Common myeloid progenitor, CD34-positive (primary cell): ENCODE results near the gene DHX32.

Experiments used
- CTCF ChIA-PET: fragments of 350-600 bp; sonication (Branson Sonifier 250); formaldehyde crosslinking; loops from one replicate; lab custom pipeline; 2021; ENCODE audit warnings: antibody characterized with exemption; lab: Charles Lee
- POLR2A ChIA-PET: fragments of 350-600 bp; sonication (Branson Sonifier 250); formaldehyde crosslinking; loops from one replicate; lab custom pipeline; 2021; ENCODE audit warnings: antibody characterized with exemption; lab: Charles Lee
- DNase-seq, 3 donors: peaks; one replicate each; pipeline versions ENCODE4 v3.0.0 to v3.0.0-alpha.2; 2013
- H3K27ac ChIP-seq, 2 experiments: 1 replicate in 1 of 2; 2 replicates in 1 of 2; pipeline ENCODE4 v1.7.0; 2013; ENCODE audit warnings: inconsistent platforms in 2 of 2, low read length in 2 of 2, mild to moderate bottlenecking in 2 of 2, low read depth in 1 of 2, moderate library complexity in 1 of 2; ENCODE audit not compliant: severe bottlenecking in 2 of 2, insufficient read depth in 1 of 2, poor library complexity in 1 of 2
- H3K27me3 ChIP-seq, 5 experiments: replicated peaks in 2 of 5; 1 replicate in 3 of 5; 2 replicates in 2 of 5; pipeline versions ENCODE4 v1.6.1 to v1.7.0; 2013; ENCODE audit warnings: low read length in 4 of 5, mild to moderate bottlenecking in 2 of 5, moderate library complexity in 2 of 5, inconsistent platforms in 1 of 5; ENCODE audit not compliant: insufficient read depth in 5 of 5, control insufficient read depth in 4 of 5
- H3K36me3 ChIP-seq, 4 experiments: 1 replicate in 2 of 4; 2 replicates in 2 of 4; pipeline versions ENCODE4 v1.6.1 to v1.7.0; 2013; ENCODE audit warnings: low read length in 3 of 4, control low read depth in 1 of 4, mild to moderate bottlenecking in 1 of 4; ENCODE audit not compliant: control insufficient read depth in 4 of 4, insufficient read depth in 4 of 4
- H3K4me1 ChIP-seq, 4 experiments: 1 replicate in 3 of 4; 2 replicates in 1 of 4; pipeline versions ENCODE4 v1.6.1 to v1.7.1; 2013; ENCODE audit warnings: low read length in 3 of 4, mild to moderate bottlenecking in 3 of 4, control low read depth in 1 of 4, inconsistent platforms in 1 of 4, moderate library complexity in 1 of 4; ENCODE audit not compliant: control insufficient read depth in 4 of 4, insufficient read depth in 4 of 4; ENCODE audit errors: control extremely low read depth in 1 of 4
- H3K4me3 ChIP-seq, 7 experiments: 1 replicate in 4 of 7; 2 replicates in 3 of 7; pipeline versions ENCODE4 v1.5.1 to v1.7.0; 2013; ENCODE audit warnings: mild to moderate bottlenecking in 7 of 7, low read length in 6 of 7, moderate library complexity in 6 of 7, inconsistent platforms in 2 of 7, low read depth in 2 of 7, control low read depth in 1 of 7; ENCODE audit not compliant: insufficient read depth in 4 of 7, control insufficient read depth in 1 of 7; ENCODE audit errors: extremely low read depth in 1 of 7
- H3K9me3 ChIP-seq, 5 experiments: 1 replicate in 4 of 5; 2 replicates in 1 of 5; pipeline versions ENCODE4 v1.6.1 to v1.7.1; 2013; ENCODE audit warnings: low read length in 4 of 5, mild to moderate bottlenecking in 2 of 5, inconsistent platforms in 1 of 5, low read depth in 1 of 5, moderate library complexity in 1 of 5; ENCODE audit not compliant: control insufficient read depth in 4 of 5, insufficient read depth in 2 of 5; ENCODE audit errors: control extremely low read depth in 1 of 5
- WGBS: methylation state at CpG from one replicate; pipeline ENCODE4 v1.1.5; 2013; ENCODE audit not compliant: insufficient coverage; 5-methylcytosine and 5-hydroxymethylcytosine counted together

DHX32 gene

GRCh38 chr10:125848371-125848770 is 32.7 kb downstream of the DHX32 start:
- no peaks in the 10 kb centered on the region for H3K4me1 ChIP-seq
- H3K27ac ChIP-seq, result no peak overlapping the region
- H3K4me3 ChIP-seq, result no peak overlapping the region
- peaks cover 18 to 74% (median 56%) of the 10 kb centered on the region in 4 experiments for H3K36me3 ChIP-seq
- 100% methylated on average over 1 of the region's 2 CpGs for WGBS
- ChIA-PET CTCF (no interaction called here), POLR2A (no interaction called here)
- no peaks in the 10 kb centered on the region for H3K9me3 ChIP-seq
- no peak for DNase-seq
- H3K27me3 ChIP-seq, result no peaks in the 10 kb centered on the region

DNA sequence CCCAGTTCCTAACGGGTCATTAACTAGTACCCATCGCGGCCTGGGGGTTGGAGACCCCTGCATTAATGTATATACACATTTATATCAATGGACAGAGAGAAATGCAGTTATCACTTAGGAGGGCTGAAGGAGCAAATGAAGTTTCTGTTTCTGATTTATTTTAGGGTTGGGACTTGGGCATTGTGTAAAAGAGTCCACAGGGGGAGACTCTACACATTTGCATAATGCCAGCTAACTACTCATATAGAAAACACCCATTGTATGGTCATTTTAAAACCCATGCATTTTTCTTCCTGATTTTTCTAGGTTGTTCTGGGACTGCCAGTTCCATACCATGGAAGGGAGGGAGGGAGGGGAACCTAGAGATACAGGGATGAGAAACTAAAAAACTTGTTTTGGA is 34.2 kb downstream of the DHX32 start:
- Histone ChIP-seq H3K9me3 (no peaks in the 10 kb centered on the region), H3K4me1 (no peaks in the 10 kb centered on the region), H3K27ac (no peak overlapping the region), H3K27me3 (no peaks in the 10 kb centered on the region), H3K4me3 (no peak overlapping the region), H3K36me3 (peaks cover 13 to 68% (median 50%) of the 10 kb centered on the region in 4 experiments)
- WGBS, result no CpG with 5 or more reads among the region's 3 CpGs
- ChIA-PET CTCF (interaction anchor here (0.9 kb wide), 1 partner anchor 18 kb away, joined by 3 read pairs; no protein-coding TSS in a partner anchor), POLR2A (interaction anchor here (0.6 kb wide), 1 partner anchor 485 kb away, joined by 3 read pairs; no protein-coding TSS in a partner anchor)
- no peak for DNase-seq

DNA sequence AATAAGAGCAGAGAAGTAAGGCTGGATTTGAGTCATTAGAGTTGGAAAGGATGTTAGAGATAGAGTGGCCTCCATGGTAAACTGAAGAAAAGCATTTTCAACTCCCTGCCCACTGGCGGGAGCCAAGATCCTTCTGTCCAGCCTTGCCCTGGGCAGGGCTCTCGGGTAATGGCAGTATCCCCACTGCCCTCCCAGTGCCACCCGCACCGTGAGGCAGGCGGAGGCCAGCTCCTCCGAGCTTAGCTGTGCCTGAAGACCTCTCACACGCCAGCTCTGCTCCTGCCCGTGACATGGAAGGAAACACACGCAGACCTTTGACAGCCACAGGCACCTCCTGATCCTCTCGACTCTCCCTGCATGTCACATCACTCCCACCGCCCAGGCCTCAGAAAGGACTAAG is 35.5 kb downstream of the DHX32 start:
- Histone ChIP-seq H3K4me3 (no peak overlapping the region), H3K4me1 (no peaks in the 10 kb centered on the region), H3K9me3 (no peaks in the 10 kb centered on the region), H3K27me3 (no peaks in the 10 kb centered on the region), H3K36me3 (peaks cover 12 to 68% (median 47%) of the 10 kb centered on the region in 4 experiments), H3K27ac (no peak overlapping the region)
- CTCF ChIA-PET, result interaction anchor here (0.6 to 1.4 kb wide), 3 partner anchors 9 to 62 kb away, joined by 3 to 4 read pairs (median 3); no protein-coding TSS in a partner anchor
- WGBS, result 99% methylated on average over 11 of the region's 11 CpGs
- DNase-seq, result no peak
- POLR2A ChIA-PET, result no interaction called here

DNA sequence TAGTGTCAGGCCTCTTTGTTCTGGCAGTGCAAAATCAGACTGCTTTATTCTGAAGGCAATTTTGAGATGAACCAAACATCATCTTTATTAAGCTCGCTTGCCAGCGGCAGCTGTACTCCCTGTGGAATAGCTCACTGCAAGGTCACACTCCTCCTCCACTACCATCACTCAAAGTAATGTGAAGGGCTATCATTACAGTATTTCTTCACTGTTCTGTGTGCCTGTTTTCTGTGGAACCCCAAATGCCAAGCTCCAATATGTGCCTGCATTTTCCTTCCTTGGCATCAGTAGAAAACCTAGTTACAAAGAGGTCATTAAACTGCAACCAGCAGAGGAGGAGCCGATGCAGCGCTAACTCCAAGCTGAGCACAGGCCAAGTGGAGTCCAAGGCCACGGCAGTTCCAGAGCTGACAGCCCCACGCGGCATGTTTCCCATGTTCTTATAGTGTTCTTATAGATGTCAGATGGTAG is 36.3 kb downstream of the DHX32 start:
- ChIA-PET CTCF (interaction anchor here (1.2 to 1.4 kb wide), 3 partner anchors 9 to 25 kb away, joined by 3 to 4 read pairs (median 3); no protein-coding TSS in a partner anchor), POLR2A (interaction anchor here (0.6 kb wide), 1 partner anchor 24 kb away, joined by 3 read pairs; no protein-coding TSS in a partner anchor)
- no peak for DNase-seq
- Histone ChIP-seq H3K27ac (no peak overlapping the region), H3K4me3 (no peak overlapping the region), H3K4me1 (no peaks in the 10 kb centered on the region), H3K27me3 (no peaks in the 10 kb centered on the region), H3K36me3 (peaks cover 18 to 73% (median 51%) of the 10 kb centered on the region in 4 experiments), H3K9me3 (no peaks in the 10 kb centered on the region)
- 89% methylated on average over 4 of the region's 7 CpGs for WGBS

- ChIA-PET CTCF (no interaction called here), POLR2A (no interaction called here)
- H3K4me1 ChIP-seq, result no peaks in the 10 kb centered on the region
- 100% methylated on average over 9 of the region's 9 CpGs for WGBS
- no peaks in the 10 kb centered on the region for H3K9me3 ChIP-seq
- peaks cover 14 to 80% (median 55%) of the 10 kb centered on the region in 4 experiments for H3K36me3 ChIP-seq
- H3K27ac ChIP-seq, result no peak overlapping the region
- H3K27me3 ChIP-seq, result no peaks in the 10 kb centered on the region
- no peak overlapping the region for H3K4me3 ChIP-seq
- DNase-seq, result no peak
These were observed 37.3 kb downstream of the DHX32 start for GRCh38 chr10:125843603-125844329.

DNA sequence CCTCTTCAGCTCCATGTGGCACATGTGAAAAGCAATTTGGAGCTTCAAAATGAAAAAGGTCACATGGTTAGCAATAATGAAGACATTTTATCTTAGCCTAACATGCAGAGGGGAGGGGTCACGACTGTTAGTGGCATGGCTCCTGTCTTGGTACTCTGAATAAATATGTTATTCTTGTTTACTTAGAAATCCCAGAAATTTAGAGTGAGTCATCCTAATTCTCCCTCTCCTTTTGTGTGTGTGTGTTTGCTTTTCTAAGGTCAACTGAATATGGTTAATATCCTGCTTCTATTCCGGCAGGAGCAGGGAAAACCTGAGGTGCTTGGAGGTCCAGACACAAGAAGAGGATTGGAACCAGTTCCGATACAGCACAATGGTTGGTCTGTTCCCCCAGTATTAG is 40.1 kb downstream of the DHX32 start:
- Histone ChIP-seq H3K27me3 (no peaks in the 10 kb centered on the region), H3K4me3 (no peak overlapping the region), H3K4me1 (no peaks in the 10 kb centered on the region), H3K9me3 (no peaks in the 10 kb centered on the region), H3K36me3 (peaks cover 23 to 85% (median 57%) of the 10 kb centered on the region in 4 experiments), H3K27ac (no peak overlapping the region)
- no CpG with 5 or more reads among the region's 3 CpGs for WGBS
- POLR2A ChIA-PET, result no interaction called here
- no peak for DNase-seq
- CTCF ChIA-PET, result interaction anchor here (1.2 kb wide), 1 partner anchor 27 kb away, joined by 3 read pairs; no protein-coding TSS in a partner anchor

- Histone ChIP-seq H3K27me3 (no peaks in the 10 kb centered on the region), H3K4me1 (no peaks in the 10 kb centered on the region), H3K27ac (no peak overlapping the region), H3K9me3 (no peaks in the 10 kb centered on the region), H3K36me3 (peaks cover 23 to 85% (median 57%) of the 10 kb centered on the region in 4 experiments), H3K4me3 (no peak overlapping the region)
- ChIA-PET CTCF (interaction anchor here (1.2 to 1.4 kb wide), 2 partner anchors 19 to 27 kb away, joined by 3 read pairs; no protein-coding TSS in a partner anchor), POLR2A (no interaction called here)
- 96% methylated on average over 9 of the region's 9 CpGs for WGBS
- no peak for DNase-seq
These were observed 40.7 kb downstream of the DHX32 start for GRCh38 chr10:125840406-125840805.
